HG03060 (cell line): ENCODE measurements around the gene VPS13D.

Experiments used
- ATAC-seq: cut with Tn5 transposase; IDR thresholded peaks from one replicate; pipeline ENCODE4 v1.9.1; 2021; ENCODE audit warnings: low read depth, moderate number of reproducible peaks; ENCODE audit not compliant: unreplicated experiment

Gene VPS13D

GRCh38 chr1:12556368-12556930, 326.6 kb downstream of the VPS13D start:
- no peak for ATAC-seq

DNA sequence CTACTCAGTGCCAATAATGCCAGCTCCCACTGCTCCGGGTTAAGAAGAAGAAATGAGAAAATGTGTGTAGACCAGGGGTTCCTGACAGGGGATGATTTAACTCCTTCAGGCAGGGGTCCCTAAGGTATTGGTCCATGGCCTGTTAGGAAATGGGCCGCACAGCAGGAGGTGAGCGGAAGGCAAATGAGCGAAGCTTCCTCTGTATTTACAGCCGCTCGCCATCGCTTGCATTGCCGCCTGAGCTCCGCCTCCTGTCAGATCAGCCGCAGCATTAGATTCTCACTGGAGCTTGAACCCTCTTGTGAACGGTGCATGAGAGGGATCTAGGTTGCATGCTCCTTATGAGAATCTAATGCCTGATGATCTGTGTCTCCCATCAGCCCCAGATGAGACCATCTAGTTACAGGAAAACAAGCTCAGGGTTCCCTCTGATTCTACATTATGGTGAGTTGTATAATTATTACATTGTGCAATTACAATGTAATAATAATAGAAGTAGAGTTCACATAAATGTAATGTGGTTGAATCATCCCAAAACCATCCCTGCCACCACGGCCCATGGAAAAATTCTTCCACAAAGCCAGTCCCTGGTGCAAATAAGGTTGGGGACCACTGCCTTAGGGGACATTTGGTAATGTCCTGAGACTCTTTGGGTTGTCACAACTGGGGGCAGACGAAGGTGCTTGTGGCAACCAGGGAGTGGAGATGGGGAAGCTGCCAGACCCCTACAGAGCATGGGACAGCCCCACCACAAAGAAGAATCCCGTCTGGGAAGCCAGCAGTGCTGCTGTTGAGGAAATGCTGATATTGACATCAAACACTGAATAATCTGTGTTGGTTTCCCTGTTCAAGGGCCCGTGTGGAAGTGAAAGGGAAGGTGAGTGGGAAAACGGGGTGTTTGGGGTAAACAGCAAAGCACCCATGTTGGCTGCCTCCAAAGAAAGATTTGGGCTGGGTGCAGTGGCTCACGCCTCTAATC, 327.4 kb downstream of the VPS13D start:
- no peak for ATAC-seq

- ATAC-seq, result no peak
Observed at GRCh38 chr1:12561121-12561520, 331.3 kb downstream of the VPS13D start.
